WERI-Rb-1 (cell line): ENCODE measurements around the gene FAM98B.

Experiments
- DNase-seq: peaks from one replicate; pipeline ENCODE4 v3.0.0-alpha.2; 2020
- H3K27ac ChIP-seq: fragments of 250-450 bp; sonication (Bioruptor Pico); 2 replicates; pipeline ENCODE4 v1.5.1; 2020; ENCODE audit warnings: mild to moderate bottlenecking, moderate library complexity
- H3K27me3 ChIP-seq: fragments of 250-450 bp; sonication (Bioruptor Pico); 2 replicates; pipeline ENCODE4 v1.5.1; 2021; ENCODE audit warnings: mild to moderate bottlenecking, low read depth, moderate library complexity; ENCODE audit not compliant: insufficient read depth, severe bottlenecking
- H3K36me3 ChIP-seq: fragments of 250-450 bp; sonication (Bioruptor Pico); 2 replicates; pipeline ENCODE4 v1.5.1; 2020; ENCODE audit warnings: mild to moderate bottlenecking, moderate library complexity
- H3K4me3 ChIP-seq: 2 replicates; pipeline ENCODE4 v1.5.1; 2011; ENCODE audit warnings: low read depth, mild to moderate bottlenecking, control low read depth, low read length
- H3K9me3 ChIP-seq: fragments of 250-450 bp; sonication (Bioruptor Pico); 2 replicates; pipeline ENCODE4 v1.5.1; 2021; ENCODE audit warnings: mild to moderate bottlenecking, moderate library complexity; ENCODE audit not compliant: severe bottlenecking
- TF ChIP-seq, protein P1 (sequence below): IDR thresholded peaks from 2 replicates; pipeline ENCODE4 v1.5.1; 2011; ENCODE audit warnings: low read depth, mild to moderate bottlenecking, control low read depth, inconsistent platforms, low read length

The FAM98B gene

DNA sequence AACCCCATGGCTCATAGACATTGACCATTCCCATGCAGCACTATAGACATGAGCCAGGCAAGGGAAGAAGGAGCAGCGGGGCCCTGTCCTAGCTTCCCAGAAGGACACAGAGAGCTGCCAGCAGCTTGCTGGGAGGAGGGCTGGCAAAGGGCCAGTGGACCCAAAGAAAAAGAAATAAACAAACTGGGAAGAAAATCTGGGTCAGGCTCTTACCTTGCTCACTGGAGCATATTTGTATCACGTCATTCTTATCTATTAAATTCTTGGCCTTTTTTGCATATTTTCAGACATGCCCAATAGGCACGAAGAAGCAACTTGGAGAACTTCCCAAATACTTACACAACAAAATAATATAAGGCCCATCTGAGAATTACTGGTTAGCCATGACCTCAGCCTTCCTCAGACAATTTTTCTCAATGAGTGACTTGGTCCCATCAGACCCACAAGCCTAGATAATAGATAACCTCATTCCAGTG is 82.3 kb downstream of the FAM98B start:
- H3K9me3 ChIP-seq, result no peaks in the 10 kb centered on the region
- H3K36me3 ChIP-seq, result no peaks in the 10 kb centered on the region
- peaks cover 19% of the 10 kb centered on the region for H3K27me3 ChIP-seq
- H3K4me3 ChIP-seq, result no peak overlapping the region
- no peak for DNase-seq
- H3K27ac ChIP-seq, result no peak overlapping the region
- TF ChIP-seq, protein P1, sequence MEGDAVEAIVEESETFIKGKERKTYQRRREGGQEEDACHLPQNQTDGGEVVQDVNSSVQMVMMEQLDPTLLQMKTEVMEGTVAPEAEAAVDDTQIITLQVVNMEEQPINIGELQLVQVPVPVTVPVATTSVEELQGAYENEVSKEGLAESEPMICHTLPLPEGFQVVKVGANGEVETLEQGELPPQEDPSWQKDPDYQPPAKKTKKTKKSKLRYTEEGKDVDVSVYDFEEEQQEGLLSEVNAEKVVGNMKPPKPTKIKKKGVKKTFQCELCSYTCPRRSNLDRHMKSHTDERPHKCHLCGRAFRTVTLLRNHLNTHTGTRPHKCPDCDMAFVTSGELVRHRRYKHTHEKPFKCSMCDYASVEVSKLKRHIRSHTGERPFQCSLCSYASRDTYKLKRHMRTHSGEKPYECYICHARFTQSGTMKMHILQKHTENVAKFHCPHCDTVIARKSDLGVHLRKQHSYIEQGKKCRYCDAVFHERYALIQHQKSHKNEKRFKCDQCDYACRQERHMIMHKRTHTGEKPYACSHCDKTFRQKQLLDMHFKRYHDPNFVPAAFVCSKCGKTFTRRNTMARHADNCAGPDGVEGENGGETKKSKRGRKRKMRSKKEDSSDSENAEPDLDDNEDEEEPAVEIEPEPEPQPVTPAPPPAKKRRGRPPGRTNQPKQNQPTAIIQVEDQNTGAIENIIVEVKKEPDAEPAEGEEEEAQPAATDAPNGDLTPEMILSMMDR, result no peak
